GM06990 (cell line): ENCODE data around the gene SLC5A6.

Experiments
- DNase-seq: peaks from one replicate; pipeline ENCODE4 v3.0.0-alpha.2; 2011; ENCODE audit not compliant: insufficient read length; ENCODE audit errors: extremely low read depth
- H3K27me3 ChIP-seq: replicated peaks from 2 replicates; pipeline ENCODE4 v1.6.0; 2011; ENCODE audit warnings: low read length; ENCODE audit not compliant: control insufficient read depth, insufficient read depth
- H3K36me3 ChIP-seq: 2 replicates; pipeline ENCODE4 v1.5.1; 2011; ENCODE audit warnings: low read length; ENCODE audit not compliant: control insufficient read depth, insufficient read depth
- H3K4me3 ChIP-seq: replicated peaks from 2 replicates; pipeline ENCODE4 v1.5.1; 2011; ENCODE audit warnings: low read depth, mild to moderate bottlenecking, control low read depth, low read length
- TF ChIP-seq, protein P1 (sequence below): IDR thresholded peaks from 2 replicates; pipeline ENCODE4 v1.5.1; 2011; ENCODE audit warnings: low read length, control low read depth, mild to moderate bottlenecking, inconsistent platforms; ENCODE audit not compliant: insufficient read depth, poor library complexity, severe bottlenecking

SLC5A6 gene

DNA sequence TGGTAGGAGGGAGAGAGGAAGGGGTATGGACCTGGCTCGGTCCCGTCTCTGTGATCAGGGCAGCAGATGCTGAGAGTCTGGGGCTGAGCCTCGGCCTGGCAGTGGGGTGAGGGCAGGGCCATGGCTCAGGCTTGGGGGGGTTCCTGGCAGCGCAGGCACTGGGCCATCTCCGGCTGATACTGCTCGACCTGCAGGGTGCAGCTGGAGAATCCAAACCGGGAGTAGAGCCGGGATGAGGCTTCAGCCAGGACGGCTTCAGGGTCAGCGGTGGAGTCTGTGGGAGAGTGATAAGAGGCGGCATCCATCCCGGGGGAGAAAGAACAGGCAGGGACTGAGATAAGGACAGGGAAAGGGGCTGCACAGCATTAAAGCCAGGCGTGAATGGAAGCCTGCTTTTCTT, 43.1 kb upstream of the SLC5A6 start:
- Histone ChIP-seq H3K27me3 (peaks cover 2% of the 10 kb centered on the region), H3K36me3 (no peaks in the 10 kb centered on the region), H3K4me3 (no peak overlapping the region)
- no peak for DNase-seq
- TF ChIP-seq, protein P1, sequence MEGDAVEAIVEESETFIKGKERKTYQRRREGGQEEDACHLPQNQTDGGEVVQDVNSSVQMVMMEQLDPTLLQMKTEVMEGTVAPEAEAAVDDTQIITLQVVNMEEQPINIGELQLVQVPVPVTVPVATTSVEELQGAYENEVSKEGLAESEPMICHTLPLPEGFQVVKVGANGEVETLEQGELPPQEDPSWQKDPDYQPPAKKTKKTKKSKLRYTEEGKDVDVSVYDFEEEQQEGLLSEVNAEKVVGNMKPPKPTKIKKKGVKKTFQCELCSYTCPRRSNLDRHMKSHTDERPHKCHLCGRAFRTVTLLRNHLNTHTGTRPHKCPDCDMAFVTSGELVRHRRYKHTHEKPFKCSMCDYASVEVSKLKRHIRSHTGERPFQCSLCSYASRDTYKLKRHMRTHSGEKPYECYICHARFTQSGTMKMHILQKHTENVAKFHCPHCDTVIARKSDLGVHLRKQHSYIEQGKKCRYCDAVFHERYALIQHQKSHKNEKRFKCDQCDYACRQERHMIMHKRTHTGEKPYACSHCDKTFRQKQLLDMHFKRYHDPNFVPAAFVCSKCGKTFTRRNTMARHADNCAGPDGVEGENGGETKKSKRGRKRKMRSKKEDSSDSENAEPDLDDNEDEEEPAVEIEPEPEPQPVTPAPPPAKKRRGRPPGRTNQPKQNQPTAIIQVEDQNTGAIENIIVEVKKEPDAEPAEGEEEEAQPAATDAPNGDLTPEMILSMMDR = no peak

DNA sequence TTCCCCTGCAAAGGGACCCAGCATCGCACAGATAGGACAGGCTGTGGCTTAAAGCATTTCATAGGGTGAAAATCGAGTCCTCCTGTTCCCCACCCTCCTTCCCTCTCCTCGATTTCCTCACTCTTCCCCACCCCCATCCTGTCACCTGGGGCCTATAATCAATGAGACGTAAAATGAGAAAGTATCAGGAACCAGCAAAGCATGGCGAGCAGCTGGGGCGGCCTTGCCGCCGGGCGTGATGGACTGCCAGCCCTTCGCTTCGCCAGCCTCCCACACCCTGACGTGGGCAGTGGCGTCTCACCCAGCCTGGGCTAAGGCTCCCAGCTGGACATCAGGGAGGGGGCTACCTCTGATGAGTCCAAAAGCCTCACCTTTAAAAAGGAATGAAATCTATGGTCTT, 39.7 kb upstream of the SLC5A6 start:
- H3K36me3 ChIP-seq = no peaks in the 10 kb centered on the region
- H3K27me3 ChIP-seq = peaks cover 2% of the 10 kb centered on the region
- no peak for DNase-seq
- no peak overlapping the region for H3K4me3 ChIP-seq
- TF ChIP-seq, protein P1 = no peak

DNA sequence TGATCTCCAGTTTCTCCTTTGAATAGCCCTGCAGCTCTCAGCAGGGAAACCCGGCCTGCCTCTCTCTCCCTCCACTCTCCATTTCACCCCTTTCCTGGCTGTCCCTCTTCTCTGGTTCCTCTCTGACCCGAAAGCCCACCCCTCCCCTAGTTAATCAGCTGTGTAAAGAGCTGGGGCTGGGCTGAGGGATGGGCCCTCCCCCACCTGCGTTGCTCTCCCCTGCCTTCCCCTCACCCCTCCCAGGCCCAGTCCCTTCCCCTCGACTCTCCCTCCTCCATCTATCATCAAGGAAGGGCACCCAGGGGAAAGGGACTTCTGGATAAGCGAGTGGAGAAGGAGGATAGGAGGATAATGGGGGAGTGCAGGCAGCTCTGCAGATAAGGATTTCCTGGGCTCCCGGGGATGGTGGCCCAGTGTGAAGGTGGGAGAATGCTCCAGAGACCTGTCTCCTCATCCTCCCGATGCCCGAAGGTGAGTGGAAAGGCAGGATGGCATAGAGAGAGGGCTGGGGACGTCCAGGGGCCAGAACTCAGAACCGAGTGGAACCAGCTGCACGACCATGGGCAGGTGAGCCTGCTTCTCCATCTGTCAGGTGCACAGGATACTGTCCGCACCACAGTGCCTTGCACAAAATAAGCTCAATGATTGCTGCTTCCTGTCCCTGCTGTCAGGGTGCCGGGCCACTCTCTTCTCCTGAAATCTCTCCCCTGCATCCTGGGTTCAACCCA, 38.7 kb upstream of the SLC5A6 start:
- TF ChIP-seq, protein P1 = no peak
- Histone ChIP-seq H3K36me3 (no peaks in the 10 kb centered on the region), H3K4me3 (no peak overlapping the region), H3K27me3 (peaks cover 2% of the 10 kb centered on the region)
- DNase-seq = no peak

DNA sequence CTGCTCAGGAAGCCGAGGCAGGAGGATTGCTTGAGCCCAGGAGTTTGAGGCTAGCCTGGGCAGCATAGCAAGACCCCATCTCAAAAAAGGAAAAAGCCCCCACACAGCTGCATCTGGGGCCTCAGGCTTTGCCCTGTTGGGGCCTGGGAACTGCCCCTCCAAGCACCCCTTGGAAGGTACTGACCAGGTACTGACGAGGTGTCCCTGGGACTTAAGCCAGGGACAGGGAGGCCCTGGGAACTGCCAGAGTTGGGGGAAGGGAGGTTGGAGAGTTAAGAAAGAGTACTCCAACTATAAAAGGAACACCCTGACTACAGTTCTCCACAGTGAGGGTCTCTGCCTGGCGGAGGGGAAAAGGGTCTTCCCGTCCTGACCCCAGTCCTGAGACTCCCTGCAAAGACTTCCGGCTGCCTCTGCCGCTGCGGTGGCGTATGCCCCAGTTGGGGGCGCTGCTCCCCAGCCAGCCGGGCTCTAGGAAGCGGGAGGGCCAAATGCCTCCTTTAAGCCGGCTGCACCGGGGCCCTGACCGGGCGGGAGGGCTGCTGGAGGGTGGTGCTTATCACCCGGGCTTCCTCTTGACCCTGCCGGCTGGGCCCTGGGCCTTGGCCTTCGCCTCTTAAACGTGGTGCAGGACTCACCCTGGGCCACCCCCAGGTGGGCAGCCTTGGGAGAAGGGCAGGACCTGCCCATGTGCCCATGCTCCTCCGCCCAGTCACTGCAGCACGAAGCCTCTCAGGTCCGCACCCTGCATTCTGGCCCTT, 38.0 kb upstream of the SLC5A6 start:
- DNase-seq = peak; percentile 61

DNA sequence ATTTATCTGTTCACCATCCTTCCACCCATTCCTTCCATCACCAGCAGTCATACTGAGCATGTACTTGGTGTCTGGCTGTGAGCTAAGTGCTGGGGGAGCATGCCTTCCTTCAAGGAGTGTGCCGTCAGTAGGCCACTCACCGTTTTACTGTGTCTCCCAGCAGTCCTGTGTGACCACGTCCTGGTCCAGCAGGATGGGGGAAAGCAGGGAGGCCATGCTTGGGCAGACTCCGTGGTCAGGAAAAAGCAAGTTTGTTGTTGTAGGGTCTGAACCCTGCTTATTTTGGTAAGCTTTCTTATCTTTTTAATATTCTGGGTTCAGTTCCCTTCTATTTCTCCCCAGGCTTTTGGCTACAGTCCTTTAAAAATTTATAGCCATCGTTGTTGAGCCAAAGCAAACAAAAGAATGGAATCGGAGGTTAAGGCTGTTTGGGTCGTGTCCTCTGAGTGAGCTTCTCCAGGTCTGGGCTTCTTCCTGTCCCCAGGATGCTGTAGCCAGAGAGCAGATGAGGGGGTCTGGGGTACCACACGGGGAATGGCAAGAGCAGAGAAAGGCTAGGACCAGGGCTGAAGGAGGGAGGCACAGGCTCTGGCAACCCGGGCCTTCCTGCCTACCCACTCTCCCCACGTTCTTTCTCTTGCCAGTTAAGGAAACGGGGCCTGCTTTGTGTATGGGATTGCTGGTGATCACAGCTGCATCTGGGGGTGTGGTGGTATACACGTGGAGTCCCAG, 37.3 kb upstream of the SLC5A6 start:
- H3K4me3 ChIP-seq = no peak overlapping the region
- DNase-seq = no peak
- no peaks in the 10 kb centered on the region; the same call in 1 of the 2 replicates for H3K36me3 ChIP-seq
- peaks cover 2% of the 10 kb centered on the region for H3K27me3 ChIP-seq
- TF ChIP-seq, protein P1 = no peak

More for the DNA sequence above, 38.0 kb upstream of the SLC5A6 start:
- Histone ChIP-seq H3K4me3 (no peak overlapping the region), H3K27me3 (peaks cover 2% of the 10 kb centered on the region), H3K36me3 (no peaks in the 10 kb centered on the region; the same call in 1 of the 2 replicates)
- TF ChIP-seq, protein P1 = peak; percentile 93
